ACC112 (cell line): ENCODE data around the gene ABCA10.
A peak's percentile ranks its signal among the peaks of the same experiment; 100 is the strongest.
"Not testable (repeated sequence)": the region's sequence is repeated elsewhere in the genome, so short reads cannot be mapped to it uniquely, and the experiment has no call there.

Source experiments
- H2AFZ ChIP-seq: fragments of 200-600 bp; sonication (generic); one replicate; pipeline ENCODE4 v1.6.0; 2017; ENCODE audit warnings: antibody characterized with exemption, low read length; ENCODE audit not compliant: unreplicated experiment
- H3K27ac ChIP-seq: fragments of 200-600 bp; sonication (generic); 2 replicates; pipeline ENCODE4 v1.5.1; 2014; ENCODE audit warnings: low read depth, mild to moderate bottlenecking, antibody characterized with exemption, low read length, moderate library complexity
- H3K27me3 ChIP-seq: fragments of 200-600 bp; sonication (generic); 2 replicates; pipeline ENCODE4 v1.6.1; 2014; ENCODE audit warnings: mild to moderate bottlenecking, antibody characterized with exemption, low read length, moderate library complexity, mixed read lengths; ENCODE audit not compliant: insufficient read depth
- H3K36me3 ChIP-seq: fragments of 200-600 bp; sonication (generic); 2 replicates; pipeline ENCODE4 v1.6.1; 2016; ENCODE audit warnings: mild to moderate bottlenecking, antibody characterized with exemption, low read length, moderate library complexity, mixed read lengths; ENCODE audit not compliant: insufficient read depth
- H3K4me1 ChIP-seq: fragments of 200-600 bp; sonication (generic); one replicate; pipeline ENCODE4 v1.6.1; 2016; ENCODE audit warnings: low read length, mixed read lengths; ENCODE audit not compliant: insufficient read depth, unreplicated experiment, control insufficient read depth
- H3K4me3 ChIP-seq: fragments of 200-600 bp; sonication (generic); 2 replicates; pipeline ENCODE4 v1.5.1; 2014; ENCODE audit warnings: mild to moderate bottlenecking, low read depth, low read length
- H3K79me2 ChIP-seq: fragments of 200-600 bp; sonication (generic); one replicate; pipeline ENCODE4 v1.6.0; 2016; ENCODE audit warnings: low read length; ENCODE audit not compliant: control insufficient read depth, unreplicated experiment, insufficient read depth

ABCA10 gene

GRCh38 chr17:69192754-69193153 lies 35.9 kb downstream of the ABCA10 start:
- Histone ChIP-seq H3K36me3 (no peaks in the 10 kb centered on the region), H3K79me2 (no peaks in the 10 kb centered on the region), H3K27me3 (no peaks in the 10 kb centered on the region), H2AFZ (no peak overlapping the region), H3K4me1 (no peaks in the 10 kb centered on the region), H3K4me3 (no peak overlapping the region), H3K27ac (no peak overlapping the region)

- Histone ChIP-seq H3K27me3 (no peaks in the 10 kb centered on the region), H2AFZ (no peak overlapping the region), H3K4me3 (no peak overlapping the region), H3K27ac (no peak overlapping the region), H3K4me1 (no peaks in the 10 kb centered on the region), H3K36me3 (no peaks in the 10 kb centered on the region), H3K79me2 (no peaks in the 10 kb centered on the region)
These were observed 39.8 kb downstream of the ABCA10 start for GRCh38 chr17:69188796-69189195.

GRCh38 chr17:69188064-69188463 lies 40.6 kb downstream of the ABCA10 start:
- no peaks in the 10 kb centered on the region for H3K27me3 ChIP-seq
- H3K4me1 ChIP-seq = no peaks in the 10 kb centered on the region
- no peak overlapping the region for H2AFZ ChIP-seq
- no peaks in the 10 kb centered on the region for H3K36me3 ChIP-seq
- no peak overlapping the region for H3K27ac ChIP-seq
- no peaks in the 10 kb centered on the region for H3K79me2 ChIP-seq
- H3K4me3 ChIP-seq = no peak overlapping the region

DNA sequence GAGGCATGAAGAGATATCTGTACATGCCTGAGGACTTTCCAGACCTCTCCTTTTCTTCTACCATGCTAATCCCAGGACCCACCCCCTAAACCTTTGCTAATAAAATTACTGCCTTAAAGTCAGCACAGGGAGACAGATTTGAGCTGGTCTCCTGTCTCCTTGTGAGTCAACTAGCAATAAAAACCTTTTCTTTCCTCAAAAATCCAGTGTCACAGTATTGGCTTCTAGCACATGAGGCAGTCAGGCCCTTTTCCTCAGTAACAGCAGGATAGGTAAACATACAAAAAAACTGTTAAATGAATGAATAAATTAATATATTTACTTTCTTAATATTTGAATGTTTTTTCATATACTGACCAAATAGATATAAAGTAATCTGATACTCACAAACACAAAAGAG lies 41.3 kb downstream of the ABCA10 start:
- no peak overlapping the region for H2AFZ ChIP-seq
- H3K79me2 ChIP-seq = no peaks in the 10 kb centered on the region
- H3K4me1 ChIP-seq = no peaks in the 10 kb centered on the region
- no peaks in the 10 kb centered on the region for H3K27me3 ChIP-seq
- no peak overlapping the region for H3K27ac ChIP-seq
- no peak overlapping the region for H3K4me3 ChIP-seq
- H3K36me3 ChIP-seq = no peaks in the 10 kb centered on the region

DNA sequence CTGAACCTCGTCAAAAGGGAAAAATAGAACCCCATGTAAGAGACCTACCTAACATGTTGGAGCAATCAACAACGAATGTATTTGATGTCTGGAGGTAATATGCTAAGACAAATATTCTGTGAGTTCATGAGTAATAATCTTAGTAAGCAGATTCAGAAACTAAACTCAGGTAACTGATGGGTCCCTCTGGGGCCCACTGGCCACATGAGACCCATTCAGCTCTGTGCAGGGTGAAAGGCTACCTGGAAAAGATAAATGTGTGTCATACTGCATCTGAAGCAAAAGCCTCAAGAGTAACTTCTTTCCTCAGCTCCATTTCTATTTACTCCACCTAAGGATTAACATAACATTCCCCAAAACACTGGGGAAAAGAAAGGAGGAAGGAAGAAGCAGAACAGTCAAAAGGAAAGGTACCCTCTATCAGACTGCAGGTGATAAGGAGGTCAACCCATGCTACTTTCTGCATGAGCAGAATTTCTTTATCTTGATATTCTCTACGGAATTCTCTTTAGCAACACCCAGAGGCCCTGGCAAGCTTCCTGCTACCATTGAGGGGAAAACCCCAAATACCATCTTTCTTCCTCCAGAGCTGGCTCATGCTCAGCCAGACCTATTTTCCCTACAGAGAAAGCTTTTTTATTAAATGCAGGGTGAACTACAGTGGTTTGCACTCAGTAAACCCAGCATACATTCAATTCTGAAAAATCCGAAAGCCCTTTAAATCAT lies 49.2 kb downstream of the ABCA10 start:
- no peak overlapping the region for H2AFZ ChIP-seq
- H3K79me2 ChIP-seq = no peaks in the 10 kb centered on the region
- no peak overlapping the region for H3K4me3 ChIP-seq
- H3K27ac ChIP-seq = no peak overlapping the region
- H3K4me1 ChIP-seq = peaks cover 31% of the 10 kb centered on the region
- no peaks in the 10 kb centered on the region for H3K27me3 ChIP-seq
- no peaks in the 10 kb centered on the region for H3K36me3 ChIP-seq

GRCh38 chr17:69176457-69176795 lies 52.2 kb downstream of the ABCA10 start:
- no peak overlapping the region for H3K4me3 ChIP-seq
- no peaks in the 10 kb centered on the region for H3K79me2 ChIP-seq
- H2AFZ ChIP-seq = no peak overlapping the region
- peaks cover 38% of the 10 kb centered on the region for H3K4me1 ChIP-seq
- no peaks in the 10 kb centered on the region for H3K27me3 ChIP-seq
- H3K27ac ChIP-seq = peak overlapping the region; percentile 73
- H3K36me3 ChIP-seq = no peaks in the 10 kb centered on the region

DNA sequence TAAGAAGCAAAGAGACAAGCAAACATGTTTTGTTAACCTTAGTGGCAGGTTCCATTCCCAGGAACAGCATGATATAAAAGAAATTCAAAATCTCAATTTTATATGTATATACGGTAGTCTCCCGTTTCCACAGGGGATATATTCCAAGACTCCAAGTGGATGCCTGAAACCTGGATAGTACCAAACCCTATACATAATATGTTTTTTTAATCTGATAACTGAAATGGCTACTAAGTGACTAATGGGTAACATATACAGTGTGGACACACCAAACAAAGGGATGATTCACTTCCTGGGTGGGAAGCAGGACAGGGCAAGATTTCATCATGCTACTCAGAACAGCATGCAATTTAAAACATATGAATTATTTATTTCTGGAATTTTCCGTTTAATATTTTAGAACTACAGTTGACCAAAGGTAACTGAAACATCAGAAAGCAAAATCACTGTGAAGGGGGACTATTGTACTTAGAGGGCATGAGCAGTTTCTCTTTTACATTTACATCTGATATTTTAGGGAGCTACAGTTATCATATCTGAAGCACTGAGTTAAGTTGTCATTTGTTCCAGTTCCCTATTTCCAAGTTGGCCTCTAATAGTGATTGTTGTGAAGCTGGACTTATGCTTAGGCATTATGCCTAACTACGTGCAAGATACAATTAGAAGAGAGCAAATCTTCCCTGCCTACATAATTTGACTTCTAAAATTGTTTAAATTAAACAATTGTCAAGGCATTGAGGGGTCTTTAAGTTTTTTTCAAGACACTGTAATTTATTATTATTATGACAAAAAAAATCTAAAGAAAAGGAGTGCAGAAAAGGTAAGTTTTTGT lies 52.8 kb downstream of the ABCA10 start:
- Histone ChIP-seq H3K27ac (peak overlapping the region; percentile 73), H3K79me2 (no peaks in the 10 kb centered on the region), H3K27me3 (no peaks in the 10 kb centered on the region), H3K4me1 (peaks cover 38% of the 10 kb centered on the region), H3K4me3 (peak overlapping the region; percentile 22), H2AFZ (peak overlapping the region; percentile 1), H3K36me3 (no peaks in the 10 kb centered on the region)

DNA sequence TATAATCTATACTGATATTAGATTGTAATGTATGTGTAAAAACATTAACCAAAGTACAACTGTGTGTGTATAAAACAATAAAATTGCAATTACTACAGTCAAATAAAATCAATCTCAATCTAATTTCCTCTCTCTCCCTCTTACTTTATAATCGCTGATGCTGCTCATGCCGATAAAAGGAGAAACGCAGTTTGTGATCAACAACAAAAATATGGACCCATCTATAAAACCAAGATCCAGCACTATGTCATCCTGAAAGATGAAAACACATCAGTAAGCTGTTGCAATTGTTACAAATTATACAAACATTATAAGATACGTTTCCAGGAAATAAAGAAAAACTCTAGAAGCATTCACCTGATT lies 53.4 kb downstream of the ABCA10 start:
- Histone ChIP-seq H3K27ac (peak overlapping the region; percentile 73), H2AFZ (peak overlapping the region; percentile 6), H3K4me3 (no peak overlapping the region)

DNA sequence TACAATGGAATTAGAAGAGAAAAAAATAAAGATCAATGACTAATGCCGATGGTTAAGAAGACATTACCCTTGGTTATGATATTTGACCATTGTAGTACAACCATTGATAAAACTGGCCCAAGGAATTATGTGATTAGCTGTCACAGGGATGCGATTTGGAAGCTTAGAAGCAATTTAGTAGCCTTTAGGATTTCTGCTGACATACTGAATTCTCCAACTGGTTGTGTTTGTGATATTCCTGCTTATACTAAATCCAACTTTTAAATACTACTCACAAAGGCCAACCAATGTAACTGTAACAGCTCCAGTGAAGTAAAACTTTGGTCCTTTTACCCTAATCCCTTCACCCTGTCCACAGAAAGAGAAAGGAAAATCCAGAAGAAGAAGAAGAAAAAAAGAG lies 55.5 kb downstream of the ABCA10 start:
- H3K36me3 ChIP-seq = no peaks in the 10 kb centered on the region
- no peaks in the 10 kb centered on the region for H3K27me3 ChIP-seq
- H3K79me2 ChIP-seq = no peaks in the 10 kb centered on the region
- H3K4me3 ChIP-seq = no peak overlapping the region
- H3K4me1 ChIP-seq = peaks cover 25% of the 10 kb centered on the region
- H3K27ac ChIP-seq = no peak overlapping the region
- H2AFZ ChIP-seq = peak overlapping the region; percentile 70

More for the DNA sequence above, 53.4 kb downstream of the ABCA10 start:
- Histone ChIP-seq H3K27me3 (no peaks in the 10 kb centered on the region), H3K79me2 (no peaks in the 10 kb centered on the region), H3K4me1 (peaks cover 38% of the 10 kb centered on the region), H3K36me3 (no peaks in the 10 kb centered on the region)

- Histone ChIP-seq H3K79me2 (no peaks in the 10 kb centered on the region), H3K27ac (no peak overlapping the region), H3K4me3 (no peak overlapping the region), H3K36me3 (no peaks in the 10 kb centered on the region), H3K4me1 (peaks cover 13% of the 10 kb centered on the region), H3K27me3 (no peaks in the 10 kb centered on the region), H2AFZ (no peak overlapping the region)
These were observed 58.2 kb downstream of the ABCA10 start for GRCh38 chr17:69170377-69170776.

DNA sequence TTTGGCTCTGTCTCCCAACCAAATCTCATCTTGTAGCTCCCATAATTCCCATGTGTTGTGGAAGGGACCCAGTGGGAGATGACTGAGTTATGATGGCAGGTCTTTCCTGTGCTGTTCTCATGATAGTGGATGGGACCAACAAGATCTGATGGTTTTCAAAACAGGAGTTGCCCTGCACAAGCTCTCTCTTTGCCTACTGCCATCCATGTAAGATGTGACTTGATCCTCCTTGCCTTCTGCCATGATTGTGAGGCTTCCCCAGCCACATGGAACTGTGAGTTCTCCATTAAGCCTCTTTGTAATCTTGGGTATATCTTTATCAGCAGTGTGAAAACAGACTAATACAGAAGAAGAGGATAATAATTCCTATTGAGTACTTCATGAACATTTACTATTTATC lies 60.0 kb downstream of the ABCA10 start:
- H2AFZ ChIP-seq, H3K4me1 ChIP-seq, H3K4me3 ChIP-seq, H3K79me2 ChIP-seq, H3K27me3 ChIP-seq, H3K27ac ChIP-seq, H3K36me3 ChIP-seq: not testable (repeated sequence)
